ENCODE measurements around the gene ASF1A.

- no peak for TF ChIP-seq CTCF (IDR thresholded peaks at IDR 0.05; ENCODE audit: insufficient read depth, low read length, poor library complexity, severe bottlenecking)
- TF ChIP-seq EZH2phosphoT487 (conservative IDR thresholded peaks at IDR 0.05; ENCODE audit: low read length): no peak
These were observed 8.8 kb downstream of the ASF1A start for GRCh38 chr6:118902726-118903125.

All from SU-DHL-6 (cell line).